Subcutaneous abdominal adipose tissue (tissue), 5 donors: ENCODE measurements around the gene AMN.
A peak's percentile ranks its signal among the peaks of the same experiment; 100 is the strongest.
"Not testable (repeated sequence)": the region's sequence is repeated elsewhere in the genome, so short reads cannot be mapped to it uniquely, and the experiment has no call there.

Experiments used
- H3K27ac ChIP-seq: one replicate; pipeline ENCODE4 v1.7.0; 2013; ENCODE audit warnings: low read depth, mild to moderate bottlenecking, inconsistent platforms, low read length, moderate library complexity
- H3K27me3 ChIP-seq, 5 donors: one replicate each; pipeline ENCODE4 v1.7.0; 2013; ENCODE audit warnings: low read length in 5 of 5, inconsistent platforms in 1 of 5; ENCODE audit not compliant: control insufficient read depth in 5 of 5, insufficient read depth in 4 of 5
- H3K36me3 ChIP-seq, 5 donors: one replicate each; pipeline ENCODE4 v1.7.0; 2013; ENCODE audit warnings: low read length in 5 of 5; ENCODE audit not compliant: control insufficient read depth in 5 of 5, insufficient read depth in 5 of 5
- H3K4me1 ChIP-seq, 5 donors: one replicate each; pipeline ENCODE4 v1.7.0; 2013; ENCODE audit warnings: low read length in 5 of 5, mild to moderate bottlenecking in 3 of 5, moderate library complexity in 1 of 5; ENCODE audit not compliant: control insufficient read depth in 5 of 5, insufficient read depth in 5 of 5
- H3K4me3 ChIP-seq, 5 donors: one replicate each; pipeline ENCODE4 v1.7.0; 2013; ENCODE audit warnings: low read length in 5 of 5, low read depth in 1 of 5
- H3K9ac ChIP-seq, 5 donors: one replicate each; pipeline ENCODE4 v1.7.0; 2013; ENCODE audit warnings: low read length in 5 of 5, mild to moderate bottlenecking in 4 of 5, moderate library complexity in 3 of 5
- H3K9me3 ChIP-seq, 5 donors: one replicate each; pipeline ENCODE4 v1.7.0; 2013; ENCODE audit warnings: low read length in 5 of 5; ENCODE audit not compliant: control insufficient read depth in 5 of 5
- donor health status: healthy.
- donor health status: healthy.
- donor health status: healthy.
- donor health status: healthy.
- donor health status: healthy.

The AMN gene

DNA sequence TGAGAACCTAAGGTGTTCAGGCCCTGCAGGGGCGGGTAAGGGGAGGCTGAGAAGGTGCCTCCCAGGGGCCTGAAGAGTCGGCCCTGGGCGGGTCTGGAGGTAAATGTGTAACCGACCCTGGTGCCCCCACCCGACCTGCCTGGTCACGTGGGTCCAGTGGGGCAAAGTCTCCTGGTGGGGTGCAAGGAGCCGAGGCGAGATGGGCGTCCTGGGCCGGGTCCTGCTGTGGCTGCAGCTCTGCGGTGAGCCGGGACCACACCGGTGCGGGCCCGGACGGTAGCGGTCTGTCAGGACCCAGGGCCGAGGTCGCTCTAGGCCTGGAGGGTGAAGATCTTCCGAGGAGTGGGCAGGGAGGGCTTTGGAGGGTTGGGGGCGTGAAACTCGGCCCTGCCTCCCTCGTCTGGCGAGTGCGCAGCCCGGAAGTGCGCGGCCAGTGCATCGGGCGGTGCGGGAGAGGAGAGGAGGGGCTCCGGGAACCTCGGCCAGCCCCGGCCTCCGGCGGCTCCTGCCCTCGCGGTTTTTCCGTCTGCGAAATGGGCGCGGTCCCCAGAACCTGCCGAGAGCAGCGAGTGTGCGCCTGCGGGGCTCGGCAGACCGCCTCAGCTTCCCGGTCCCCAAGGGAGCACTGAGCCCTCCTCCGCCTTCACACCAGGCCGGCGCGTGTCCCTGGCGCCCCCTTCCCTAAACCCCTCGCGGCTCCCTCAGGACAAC, at the start of gene AMN:
Gene AMN (plus strand): TSS at position 174 of the 711 bp plus-strand sequence. CDS start 26 bp downstream, at position 200.
- Histone ChIP-seq H3K4me1 (peaks cover 0 to 18% (median 13%) of the 10 kb centered on the region in 5 donors), H3K9ac (peak within 1 kb of the TSS in 1 of 5 donors; percentile 29), H3K27ac (no peak within 1 kb of the TSS), H3K27me3 (peaks cover 25 to 38% (median 31%) of the 10 kb centered on the region in 5 donors), H3K9me3 (no peaks in the 10 kb centered on the region), H3K4me3 (peak within 1 kb of the TSS in 4 of 5 donors; percentile 6 to 50 (median 38)), H3K36me3 (no peaks in the 10 kb centered on the region)

DNA sequence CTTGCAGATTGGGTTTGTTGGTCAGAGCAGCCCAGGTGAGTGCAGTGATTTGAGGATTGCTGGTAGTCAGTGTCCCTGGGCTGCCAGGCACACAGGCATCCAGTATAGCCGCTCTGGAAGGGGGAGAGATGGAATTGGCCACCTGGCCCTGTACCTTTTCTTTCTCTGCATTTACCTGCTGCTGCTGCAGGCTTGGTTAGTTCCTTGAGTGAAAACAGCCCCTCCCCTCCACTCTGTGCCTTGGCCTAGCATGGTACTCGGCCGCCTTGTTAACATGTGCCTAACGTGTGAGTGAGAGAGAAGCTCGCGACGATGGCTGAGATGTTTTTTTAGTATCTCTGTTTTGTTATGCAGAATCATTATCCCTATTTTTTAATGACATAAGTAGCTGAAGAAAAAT, 49.3 kb upstream of the AMN start:
- H3K9ac ChIP-seq = no peak overlapping the region
- H3K9me3 ChIP-seq = no peaks in the 10 kb centered on the region
- H3K27me3 ChIP-seq = no peaks in the 10 kb centered on the region
- H3K4me3 ChIP-seq = no peak overlapping the region
- no peak overlapping the region for H3K27ac ChIP-seq
- peaks cover 0 to 22% (median 2%) of the 10 kb centered on the region in 5 donors for H3K4me1 ChIP-seq
- H3K36me3 ChIP-seq = peaks cover 15 to 71% (median 38%) of the 10 kb centered on the region in 5 donors

DNA sequence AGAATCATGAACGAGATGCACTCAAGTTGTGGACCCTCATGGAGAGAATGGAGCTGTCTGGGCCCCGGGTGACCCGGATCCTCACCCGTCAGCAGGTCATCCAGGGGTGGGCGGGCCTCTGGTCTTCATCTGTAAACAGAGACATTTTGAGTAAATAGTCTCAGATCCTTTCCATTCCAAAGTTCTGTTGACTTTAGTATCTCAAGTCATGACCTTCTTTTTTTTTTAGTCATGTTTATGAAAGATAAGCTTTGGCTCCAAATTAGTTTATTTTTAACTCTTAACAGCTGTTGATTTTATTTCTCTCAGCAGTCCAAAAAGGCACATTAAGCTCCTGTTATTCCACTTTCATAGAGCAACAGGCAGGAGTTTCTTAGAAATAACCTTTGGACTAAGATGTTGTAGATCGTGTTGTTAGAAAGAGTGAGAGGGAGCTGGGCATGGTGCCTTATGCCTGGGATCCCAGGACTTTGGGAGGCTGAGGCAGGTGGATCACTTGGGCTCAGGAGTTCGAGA, 48.9 kb upstream of the AMN start:
- Histone ChIP-seq H3K36me3 (peaks cover 15 to 74% (median 40%) of the 10 kb centered on the region in 5 donors), H3K9ac (no peak overlapping the region), H3K9me3 (no peaks in the 10 kb centered on the region), H3K4me1 (peaks cover 0 to 18% (median 0%) of the 10 kb centered on the region in 5 donors), H3K27ac (no peak overlapping the region), H3K4me3 (no peak overlapping the region), H3K27me3 (no peaks in the 10 kb centered on the region)

GRCh38 chr14:102875652-102876051, 46.8 kb upstream of the AMN start:
- Histone ChIP-seq H3K4me3 (no peak overlapping the region), H3K27ac (no peak overlapping the region), H3K27me3 (no peaks in the 10 kb centered on the region), H3K36me3 (peaks cover 15 to 69% (median 38%) of the 10 kb centered on the region in 5 donors), H3K4me1 (peaks cover 0 to 14% (median 0%) of the 10 kb centered on the region in 5 donors), H3K9me3 (no peaks in the 10 kb centered on the region), H3K9ac (no peak overlapping the region)

DNA sequence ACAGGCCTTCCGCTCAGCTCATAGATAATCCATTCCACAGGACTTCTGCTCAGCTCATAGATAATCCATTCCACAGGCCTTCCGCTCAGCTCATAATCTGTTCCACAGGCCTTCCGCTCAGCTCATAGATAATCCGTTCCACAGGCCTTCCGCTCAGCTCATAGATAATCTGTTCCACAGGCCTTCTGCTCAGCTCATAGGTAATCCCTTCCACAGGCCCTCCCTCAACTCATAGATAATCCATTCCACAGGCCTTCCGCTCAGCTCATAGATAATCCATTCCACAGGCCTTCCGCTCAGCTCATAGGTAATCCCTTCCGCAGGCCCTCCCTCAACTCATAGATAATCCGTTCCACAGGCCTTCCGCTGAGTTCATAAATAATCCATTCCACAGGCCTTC, 45.0 kb upstream of the AMN start:
- not testable (repeated sequence) for H3K9ac ChIP-seq, H3K27ac ChIP-seq, H3K4me1 ChIP-seq, H3K27me3 ChIP-seq, H3K4me3 ChIP-seq, H3K9me3 ChIP-seq
- peaks cover 15 to 54% (median 27%) of the 10 kb centered on the region in 5 donors for H3K36me3 ChIP-seq

- H3K9me3 ChIP-seq = no peaks in the 10 kb centered on the region
- no peak overlapping the region for H3K4me3 ChIP-seq
- H3K4me1 ChIP-seq = no peaks in the 10 kb centered on the region
- peaks cover 11 to 54% (median 22%) of the 10 kb centered on the region in 5 donors for H3K36me3 ChIP-seq
- H3K27ac ChIP-seq = no peak overlapping the region
- no peaks in the 10 kb centered on the region for H3K27me3 ChIP-seq
- H3K9ac ChIP-seq = no peak overlapping the region
Observed at GRCh38 chr14:102878174-102878969, 44.1 kb upstream of the AMN start.

DNA sequence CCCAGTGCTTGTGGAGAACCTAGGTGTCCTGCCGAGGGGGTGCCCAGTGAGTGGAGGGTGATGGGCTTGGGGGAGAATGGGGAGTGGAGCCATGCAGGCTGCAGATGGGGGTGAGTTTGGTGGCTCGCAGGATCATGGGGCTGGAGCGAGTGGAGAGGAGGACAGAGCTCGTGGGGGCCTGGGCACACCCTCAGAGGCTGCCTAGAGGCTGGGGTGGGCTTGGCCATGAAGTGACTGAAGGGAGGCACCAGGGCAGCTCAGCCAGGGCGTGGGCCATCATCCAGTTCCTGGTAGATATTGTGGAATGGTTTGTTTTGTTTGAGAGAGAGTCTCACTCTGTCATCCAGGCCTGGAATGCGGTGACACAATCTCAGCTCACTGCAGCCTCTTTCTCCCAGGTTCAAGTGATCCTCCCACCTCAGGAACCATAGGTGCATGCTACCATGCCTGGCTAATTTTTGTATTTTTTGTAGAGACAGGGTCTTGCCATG, 43.4 kb upstream of the AMN start:
- no peak overlapping the region for H3K4me3 ChIP-seq
- no peaks in the 10 kb centered on the region for H3K9me3 ChIP-seq
- no peak overlapping the region for H3K27ac ChIP-seq
- peaks cover 11 to 50% (median 22%) of the 10 kb centered on the region in 5 donors for H3K36me3 ChIP-seq
- no peaks in the 10 kb centered on the region for H3K4me1 ChIP-seq
- H3K9ac ChIP-seq = no peak overlapping the region
- no peaks in the 10 kb centered on the region for H3K27me3 ChIP-seq

DNA sequence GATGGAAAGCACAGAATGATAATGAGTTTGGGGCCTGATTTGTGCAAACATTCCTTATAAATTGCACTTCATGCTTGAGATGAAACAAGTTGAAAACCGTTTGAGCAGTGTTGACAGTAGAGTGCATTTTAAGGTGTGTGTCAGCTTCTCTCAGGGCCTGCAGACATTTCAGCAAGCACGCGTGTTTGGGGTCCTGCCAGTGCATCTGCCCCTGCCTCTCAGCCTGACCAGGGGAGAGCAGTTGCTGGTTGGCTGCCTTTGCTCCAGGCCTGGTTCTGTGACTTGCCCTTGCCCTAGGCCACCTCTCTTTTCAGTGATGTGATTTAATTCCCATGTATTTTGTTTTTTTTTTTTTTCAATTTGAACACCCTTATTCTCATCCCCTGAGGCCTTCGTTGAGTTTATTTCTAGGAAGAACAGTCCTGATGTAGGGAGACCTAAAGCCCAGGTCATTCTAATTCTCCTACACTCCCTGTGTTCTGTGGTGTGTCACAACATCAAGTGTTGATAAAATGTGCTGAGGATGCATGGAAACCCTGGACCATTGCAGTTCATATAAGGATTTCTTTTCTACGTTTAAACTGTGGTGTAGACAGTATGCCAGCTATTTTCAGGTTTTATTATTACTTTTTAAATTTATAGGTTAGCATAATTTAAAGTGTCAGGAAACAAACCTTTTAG, 40.1 kb upstream of the AMN start:
- peaks cover 0 to 50% (median 20%) of the 10 kb centered on the region in 5 donors for H3K36me3 ChIP-seq
- H3K9me3 ChIP-seq = no peaks in the 10 kb centered on the region
- H3K27me3 ChIP-seq = no peaks in the 10 kb centered on the region
- no peak overlapping the region for H3K27ac ChIP-seq
- H3K9ac ChIP-seq = no peak overlapping the region
- no peaks in the 10 kb centered on the region for H3K4me1 ChIP-seq
- no peak overlapping the region for H3K4me3 ChIP-seq

- no peak overlapping the region for H3K27ac ChIP-seq
- H3K36me3 ChIP-seq = peaks cover 0 to 48% (median 23%) of the 10 kb centered on the region in 5 donors
- H3K27me3 ChIP-seq = no peaks in the 10 kb centered on the region
- H3K9me3 ChIP-seq = no peaks in the 10 kb centered on the region
- H3K4me3 ChIP-seq = no peak overlapping the region
- H3K4me1 ChIP-seq = no peaks in the 10 kb centered on the region
- no peak overlapping the region for H3K9ac ChIP-seq
Observed at GRCh38 chr14:102883089-102883541, 39.3 kb upstream of the AMN start.
